HTR-8/SVneo (cell line): ENCODE results near the gene FAM181A.

Experiments used
- DNase-seq: peaks from one replicate; pipeline ENCODE4 v3.0.0; 2011; ENCODE audit warnings: low spot score, mixed read lengths; ENCODE audit not compliant: insufficient read length
- FAIRE-seq: peaks from 2 replicates; lab custom pipeline; 2011; peaks lifted over from hg19 to GRCh38; lab: Jason Lieb, UNC

The FAM181A gene

DNA sequence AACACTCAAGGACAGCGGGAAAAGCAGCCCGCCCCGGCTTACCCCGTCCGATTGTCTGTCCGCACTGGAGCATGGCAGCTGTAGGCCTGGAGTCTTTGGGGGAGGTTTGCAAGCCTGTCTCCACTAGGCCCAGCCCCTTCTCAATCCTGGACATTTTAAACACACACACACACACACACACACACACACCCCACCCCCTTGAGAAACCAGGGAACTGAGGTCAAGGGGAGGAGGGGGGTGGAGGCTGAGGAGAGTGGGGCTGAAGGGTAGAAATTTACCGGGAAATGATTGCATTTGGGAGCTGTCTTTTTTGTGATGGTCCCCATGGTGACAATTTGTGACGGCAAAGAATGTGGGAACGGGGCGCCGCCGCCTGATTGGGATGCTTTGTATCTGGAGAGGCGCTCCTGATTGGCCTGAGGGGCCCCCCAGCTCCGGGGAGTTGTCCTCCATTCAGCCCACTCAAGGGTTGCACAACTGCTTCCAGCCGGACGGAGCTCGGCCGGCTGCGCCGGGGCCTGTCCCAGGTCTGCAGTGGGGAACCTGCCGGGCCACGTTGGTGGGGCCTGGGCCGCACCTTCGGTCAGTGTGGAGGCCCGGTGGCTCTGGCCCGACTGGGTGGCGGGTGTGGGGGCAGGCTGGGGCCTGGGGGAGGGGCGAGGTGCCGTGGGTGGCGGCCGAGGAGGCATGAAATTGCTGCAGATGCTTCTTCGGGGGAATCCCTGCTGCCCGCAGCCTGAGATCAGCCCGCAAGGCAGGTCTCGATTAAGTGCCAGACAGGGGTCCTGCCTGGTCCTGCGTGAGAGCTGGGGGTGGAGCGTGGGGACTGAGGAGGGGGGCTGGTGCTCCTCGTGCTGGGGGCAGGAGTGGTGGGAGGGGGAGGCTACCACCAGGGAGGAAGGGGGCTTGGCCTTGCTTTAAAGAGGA is at the start of gene FAM181A:
TSS of gene FAM181A (plus strand) at position 472 of the 927 bp plus-strand sequence. CDS start 942 bp downstream, outside the sequence.
- FAIRE-seq (no peak), DNase-seq (no peak)

DNA sequence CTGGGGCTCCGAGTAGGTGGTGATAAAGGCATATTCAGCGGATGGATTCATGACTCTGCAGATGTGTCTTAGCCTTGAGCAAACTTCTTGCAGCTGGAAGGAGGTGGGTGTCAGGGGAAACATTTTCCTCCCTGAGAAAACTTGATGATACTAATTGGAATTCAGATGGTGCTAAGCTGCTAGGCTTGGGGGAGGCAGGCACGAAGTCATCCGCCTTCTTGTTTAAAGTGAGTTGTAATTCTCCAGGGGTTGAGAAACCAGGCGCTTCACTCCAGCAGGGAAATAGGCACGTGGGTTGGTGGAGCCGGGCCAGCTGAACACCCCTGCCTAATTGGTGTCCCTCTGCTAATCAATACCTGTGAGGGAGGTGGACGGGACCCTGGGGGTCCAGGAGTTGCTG is 48.9 kb upstream of the FAM181A start:
- DNase-seq (no peak), FAIRE-seq (no peak)

DNA sequence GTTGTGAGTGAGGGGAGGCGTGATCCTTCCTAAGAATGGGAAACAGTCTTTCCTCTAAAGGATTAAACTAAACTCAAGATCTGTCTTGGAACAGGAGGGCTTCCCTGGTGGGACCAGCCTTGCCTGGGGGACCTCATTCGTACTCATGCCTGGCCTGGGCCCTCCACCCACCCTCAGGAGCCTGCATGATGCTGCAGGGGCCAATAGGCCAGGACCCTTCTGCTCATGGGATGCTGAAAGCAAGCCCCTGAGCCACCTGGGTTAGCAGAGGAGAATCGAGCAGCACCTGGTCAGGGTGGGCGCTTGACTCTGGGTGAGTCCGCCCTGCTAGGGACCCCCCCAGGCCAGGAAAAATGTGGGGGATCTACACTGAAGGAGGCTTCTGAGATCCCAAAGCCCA is 48.3 kb upstream of the FAM181A start:
- FAIRE-seq = no peak
- DNase-seq = no peak

DNA sequence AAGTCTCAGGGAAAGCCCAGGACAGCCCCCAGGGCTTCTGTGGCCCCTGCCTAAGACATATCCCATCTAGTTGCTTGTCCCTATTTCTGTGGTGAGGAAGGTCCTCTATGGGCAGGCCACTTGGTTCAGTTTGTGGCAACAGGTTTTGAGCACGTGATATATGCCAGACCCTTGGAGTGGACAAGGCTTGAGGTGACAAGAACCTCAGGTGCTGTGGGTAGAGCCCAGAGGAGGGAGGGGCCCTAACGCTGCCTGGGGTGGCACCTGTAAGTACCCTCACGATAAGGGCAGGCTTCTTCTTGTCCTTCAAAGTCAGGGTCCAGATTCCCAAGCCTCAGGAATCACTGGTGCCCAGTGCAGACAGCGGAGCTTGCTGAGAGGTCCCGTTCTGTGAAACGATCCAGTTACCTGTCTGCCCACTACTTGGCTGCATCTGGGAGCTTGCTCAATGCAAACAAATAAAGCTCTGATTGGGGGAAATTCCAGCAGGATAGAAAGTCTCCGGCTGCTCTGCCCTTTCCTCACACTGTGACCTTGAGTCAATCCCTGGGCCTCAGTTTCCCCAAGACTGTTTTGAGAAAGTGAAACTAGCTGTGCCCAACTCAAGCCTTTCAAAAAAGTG is 47.7 kb upstream of the FAM181A start:
- no peak for DNase-seq

GRCh38 chr14:93880021-93880820 is 46.9 kb upstream of the FAM181A start:
- no peak for DNase-seq
- no peak for FAIRE-seq

More for the DNA sequence above, 47.7 kb upstream of the FAM181A start:
- no peak for FAIRE-seq

- FAIRE-seq = no peak
- DNase-seq = no peak
These were observed 42.2 kb upstream of the FAM181A start for GRCh38 chr14:93884950-93885349.

GRCh38 chr14:93888995-93889394 is 38.1 kb upstream of the FAM181A start:
- DNase-seq (no peak), FAIRE-seq (no peak)

- no peak for DNase-seq
- no peak for FAIRE-seq
These were observed 37.2 kb upstream of the FAM181A start for GRCh38 chr14:93889739-93890483.

GRCh38 chr14:93891756-93892504 is 35.2 kb upstream of the FAM181A start:
- no peak for DNase-seq
- FAIRE-seq = no peak

- FAIRE-seq = no peak
- no peak for DNase-seq
These were observed 34.7 kb upstream of the FAM181A start for GRCh38 chr14:93892505-93892839.

GRCh38 chr14:93892923-93893558 is 34.1 kb upstream of the FAM181A start:
- DNase-seq = peak; percentile 71

DNA sequence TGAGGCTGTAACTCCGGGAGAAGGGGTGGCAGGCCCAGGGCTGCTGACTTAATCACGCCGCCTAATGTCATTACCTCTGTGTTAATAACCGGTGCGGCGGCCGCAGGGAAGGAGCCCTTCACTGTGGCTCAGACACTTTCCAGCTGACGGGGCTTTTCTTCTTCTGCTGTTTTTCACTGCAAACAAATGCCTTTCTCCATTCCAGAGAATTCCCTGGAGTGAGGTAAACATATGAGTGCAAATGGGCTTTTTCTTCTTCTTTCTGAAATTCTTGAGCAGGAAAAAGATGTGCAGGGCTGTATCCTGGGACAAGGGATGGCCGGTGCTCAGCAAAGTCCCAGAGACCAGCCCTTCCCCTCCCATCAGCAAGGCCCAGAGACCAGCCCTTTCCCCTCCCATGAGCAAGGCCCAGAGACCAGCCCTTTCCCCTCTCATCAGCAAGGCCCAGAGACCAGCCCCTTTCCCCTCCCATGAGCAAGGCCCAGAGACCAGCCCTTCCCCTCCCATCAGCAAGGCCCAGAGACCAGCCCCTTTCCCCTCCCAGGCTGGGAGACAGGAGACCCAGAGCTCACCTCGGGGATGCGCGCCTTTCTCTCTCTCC is 33.4 kb upstream of the FAM181A start:
- DNase-seq = no peak
- no peak for FAIRE-seq

More at GRCh38 chr14:93892923-93893558, 34.1 kb upstream of the FAM181A start:
- FAIRE-seq = peak; percentile 46

- no peak for DNase-seq
These were observed 32.0 kb upstream of the FAM181A start for GRCh38 chr14:93895023-93895604.

DNA sequence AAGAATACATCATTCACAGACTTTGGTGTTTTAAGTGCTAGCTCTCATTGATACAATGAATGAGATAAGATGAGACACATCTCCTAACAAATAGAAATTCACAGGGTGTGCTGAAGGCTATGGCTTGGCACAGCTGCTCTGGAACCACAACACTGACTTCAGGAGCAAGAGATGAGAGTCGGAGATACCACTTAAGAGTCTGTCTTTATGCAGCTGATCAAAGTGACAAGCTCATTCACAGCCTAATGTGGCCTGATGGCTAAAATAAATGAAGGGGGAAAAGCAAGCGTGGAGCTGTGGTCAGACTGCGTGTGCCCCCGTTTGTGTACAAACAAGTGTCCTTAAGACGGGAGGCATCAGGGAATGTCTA is 29.7 kb upstream of the FAM181A start:
- FAIRE-seq (no peak), DNase-seq (no peak)

More at GRCh38 chr14:93895023-93895604, 32.0 kb upstream of the FAM181A start:
- FAIRE-seq = no peak

- DNase-seq (no peak), FAIRE-seq (no peak)
These were observed 29.0 kb upstream of the FAM181A start for GRCh38 chr14:93898081-93898611.

- DNase-seq (no peak), FAIRE-seq (no peak)
These were observed 28.4 kb upstream of the FAM181A start for GRCh38 chr14:93898731-93899130.

- FAIRE-seq (no peak), DNase-seq (no peak)
These were observed 25.3 kb upstream of the FAM181A start for GRCh38 chr14:93901813-93902212.
